Measurements from ENCODE around the gene GCAT. TPM values are rescaled to one million over a fixed set of nuclear protein-coding genes. Genes with fewer than 3 reads are reported as not detected.

Gene GCAT
- total and polyA plus RNA-seq, 3 donors from 2014 or later: 21.4 to 40.6 (median 36.7) TPM

DNA sequence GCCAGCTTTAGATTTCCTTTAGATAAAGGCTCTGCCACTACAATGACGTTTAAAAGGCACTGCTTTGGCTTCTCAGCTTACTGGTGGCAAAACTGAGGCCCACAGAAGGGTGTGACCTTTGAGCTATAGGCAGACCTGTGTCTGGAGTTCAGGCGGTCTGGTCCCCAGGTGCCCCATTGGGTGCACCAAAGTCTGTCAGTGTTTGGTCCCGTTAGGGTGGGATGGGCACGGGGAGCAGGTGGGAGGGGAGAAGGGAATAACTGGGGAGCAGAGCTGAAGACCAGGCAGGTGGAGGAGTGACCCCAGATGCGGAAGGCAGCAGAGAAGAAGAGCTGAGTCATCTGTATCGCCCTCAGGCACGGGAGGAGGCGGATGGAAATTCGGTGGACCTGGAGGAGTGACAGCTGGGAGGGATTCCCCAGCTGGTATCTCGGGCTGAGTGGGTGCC is 45.3 kb upstream of the GCAT start:
- 64 to 77% methylated on average over 10 of the region's 10 CpGs for WGBS, 2 donors
- intact Hi-C loops (cut with DNase I; ENCODE audit: low total_unique reads): no loop called here
- TF ChIP-seq, protein P1, sequence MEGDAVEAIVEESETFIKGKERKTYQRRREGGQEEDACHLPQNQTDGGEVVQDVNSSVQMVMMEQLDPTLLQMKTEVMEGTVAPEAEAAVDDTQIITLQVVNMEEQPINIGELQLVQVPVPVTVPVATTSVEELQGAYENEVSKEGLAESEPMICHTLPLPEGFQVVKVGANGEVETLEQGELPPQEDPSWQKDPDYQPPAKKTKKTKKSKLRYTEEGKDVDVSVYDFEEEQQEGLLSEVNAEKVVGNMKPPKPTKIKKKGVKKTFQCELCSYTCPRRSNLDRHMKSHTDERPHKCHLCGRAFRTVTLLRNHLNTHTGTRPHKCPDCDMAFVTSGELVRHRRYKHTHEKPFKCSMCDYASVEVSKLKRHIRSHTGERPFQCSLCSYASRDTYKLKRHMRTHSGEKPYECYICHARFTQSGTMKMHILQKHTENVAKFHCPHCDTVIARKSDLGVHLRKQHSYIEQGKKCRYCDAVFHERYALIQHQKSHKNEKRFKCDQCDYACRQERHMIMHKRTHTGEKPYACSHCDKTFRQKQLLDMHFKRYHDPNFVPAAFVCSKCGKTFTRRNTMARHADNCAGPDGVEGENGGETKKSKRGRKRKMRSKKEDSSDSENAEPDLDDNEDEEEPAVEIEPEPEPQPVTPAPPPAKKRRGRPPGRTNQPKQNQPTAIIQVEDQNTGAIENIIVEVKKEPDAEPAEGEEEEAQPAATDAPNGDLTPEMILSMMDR (IDR thresholded peaks at IDR 0.05): no peak
- TF ChIP-seq POLR2A (IDR thresholded peaks at IDR 0.05): no peak
- DNase-seq: no peak
- Histone ChIP-seq H3K4me3 (no peak overlapping the region), H3K9me3 (no peaks in the 10 kb centered on the region), H3K36me3 (ENCODE audit: low read depth, missing control alignments) (no peaks in the 10 kb centered on the region), H3K27me3 (no peaks in the 10 kb centered on the region), H3K27ac (no peak overlapping the region), H3K4me1 (no peaks in the 10 kb centered on the region)

DNA sequence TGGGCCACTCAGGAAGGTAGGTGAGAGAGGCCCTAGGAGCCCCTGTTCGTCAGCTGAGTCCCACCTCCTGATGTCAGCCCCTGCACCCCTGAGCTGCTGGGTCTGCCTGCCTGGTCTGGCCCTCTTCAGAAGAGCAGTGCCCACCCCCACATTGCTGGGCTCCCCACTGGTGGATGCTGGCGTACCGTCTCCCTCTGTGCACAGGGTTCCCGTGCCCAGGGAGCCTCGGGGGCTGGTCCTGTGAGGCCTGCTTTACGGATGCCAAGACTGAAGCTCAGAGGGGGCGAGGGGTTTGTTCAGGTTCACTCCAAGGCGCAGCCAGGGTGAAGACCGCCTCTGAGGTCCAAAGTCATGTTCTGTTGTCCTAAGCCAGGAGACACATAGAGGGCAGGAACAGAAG is 44.7 kb upstream of the GCAT start:
- H3K9me3 ChIP-seq: no peaks in the 10 kb centered on the region
- no peaks in the 10 kb centered on the region for H3K36me3 ChIP-seq (ENCODE audit: low read depth, missing control alignments)
- H3K4me1 ChIP-seq: no peaks in the 10 kb centered on the region
- TF ChIP-seq POLR2A (IDR thresholded peaks at IDR 0.05): no peak
- TF ChIP-seq, protein P1 (IDR thresholded peaks at IDR 0.05): no peak
- no peak overlapping the region for H3K4me3 ChIP-seq
- no peak overlapping the region for H3K27ac ChIP-seq
- H3K27me3 ChIP-seq: no peaks in the 10 kb centered on the region
- no peak for DNase-seq
- 95 to 98% methylated on average over 6 to 9 of the region's 9 CpGs for WGBS, 2 donors
- intact Hi-C loops (cut with DNase I; ENCODE audit: low total_unique reads): no loop called here

DNA sequence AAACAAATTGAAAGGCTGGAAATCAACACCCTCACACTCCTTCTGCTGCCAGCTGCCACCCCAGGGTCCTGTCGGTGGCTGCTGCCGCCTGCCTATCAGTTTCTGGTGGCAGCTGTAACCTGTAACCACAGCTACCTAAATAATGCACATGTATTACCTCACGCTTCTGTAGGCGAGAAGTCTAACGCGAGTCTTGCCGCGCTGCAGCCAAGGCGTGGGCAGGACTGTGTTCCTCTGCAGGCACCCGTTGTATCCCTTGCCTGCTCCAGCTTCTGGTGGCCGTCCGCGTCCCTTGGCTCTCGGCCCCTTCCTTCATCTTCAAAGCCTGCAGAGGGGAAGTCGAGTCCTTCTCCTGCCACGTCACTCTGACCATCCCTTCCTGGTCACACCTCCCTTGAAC is 44.1 kb upstream of the GCAT start:
- intact Hi-C loops (cut with DNase I; ENCODE audit: low total_unique reads): no loop called here
- Histone ChIP-seq H3K4me1 (no peaks in the 10 kb centered on the region), H3K9me3 (no peaks in the 10 kb centered on the region), H3K27me3 (no peaks in the 10 kb centered on the region), H3K4me3 (no peak overlapping the region), H3K27ac (no peak overlapping the region), H3K36me3 (ENCODE audit: low read depth, missing control alignments) (no peaks in the 10 kb centered on the region)
- no peak for DNase-seq
- 90 to 94% methylated on average over 16 of the region's 16 CpGs for WGBS, 2 donors
- no peak for TF ChIP-seq POLR2A (IDR thresholded peaks at IDR 0.05)
- TF ChIP-seq, protein P1 (IDR thresholded peaks at IDR 0.05): no peak

DNA sequence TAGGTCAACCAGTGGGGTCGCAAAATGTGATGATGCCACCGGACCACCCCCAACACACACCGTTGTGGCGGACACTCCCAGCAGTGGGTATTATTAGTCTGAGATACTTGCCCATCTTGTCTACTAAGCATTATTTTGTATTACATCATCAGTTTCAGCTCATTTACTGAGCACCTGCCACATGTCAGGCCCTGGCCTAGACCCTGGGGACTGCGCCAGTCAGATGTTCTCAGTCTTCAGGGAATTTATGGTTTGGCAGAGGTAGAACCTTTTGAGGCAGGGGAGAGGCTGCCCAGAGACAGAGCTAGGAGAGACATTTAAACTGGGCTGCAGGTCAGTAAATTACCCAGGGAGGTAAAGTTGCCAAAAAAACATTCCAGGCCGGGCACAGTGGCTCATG is 43.1 kb upstream of the GCAT start:
- intact Hi-C loops (cut with DNase I; ENCODE audit: low total_unique reads): no loop called here
- WGBS, 2 donors: 85% methylated on average over 6 of the region's 6 CpGs
- TF ChIP-seq, protein P1 (IDR thresholded peaks at IDR 0.05): no peak
- TF ChIP-seq POLR2A (IDR thresholded peaks at IDR 0.05): no peak
- no peaks in the 10 kb centered on the region for H3K27me3 ChIP-seq
- H3K4me1 ChIP-seq: no peaks in the 10 kb centered on the region
- H3K36me3 ChIP-seq (ENCODE audit: low read depth, missing control alignments): no peaks in the 10 kb centered on the region
- no peak overlapping the region for H3K27ac ChIP-seq
- H3K4me3 ChIP-seq: no peak overlapping the region
- DNase-seq: no peak
- no peaks in the 10 kb centered on the region for H3K9me3 ChIP-seq

DNA sequence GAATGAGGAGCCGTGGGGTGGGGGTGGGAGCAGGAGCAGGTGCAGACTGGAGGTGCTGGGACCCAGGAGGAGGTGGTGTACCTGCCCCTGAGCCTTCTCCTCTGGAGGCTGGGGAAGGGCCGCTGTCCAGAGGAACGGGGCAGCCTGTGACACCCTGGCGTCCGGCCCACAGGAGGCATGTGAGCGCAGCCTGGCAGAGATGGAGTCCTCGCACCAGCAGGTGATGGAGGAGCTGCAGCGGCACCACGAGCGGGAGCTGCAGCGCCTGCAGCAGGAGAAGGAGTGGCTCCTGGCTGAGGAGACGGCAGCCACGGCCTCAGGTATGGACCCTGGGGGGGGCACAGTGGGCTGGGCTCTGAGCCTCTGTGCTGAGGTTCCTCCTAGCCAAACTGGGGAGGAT is 42.2 kb upstream of the GCAT start:
- Histone ChIP-seq H3K27ac (no peak overlapping the region), H3K36me3 (ENCODE audit: low read depth, missing control alignments) (no peaks in the 10 kb centered on the region), H3K9me3 (no peaks in the 10 kb centered on the region), H3K4me1 (no peaks in the 10 kb centered on the region), H3K27me3 (no peaks in the 10 kb centered on the region), H3K4me3 (no peak overlapping the region)
- TF ChIP-seq POLR2A (IDR thresholded peaks at IDR 0.05): no peak
- TF ChIP-seq, protein P1 (IDR thresholded peaks at IDR 0.05): no peak
- intact Hi-C loops (cut with DNase I; ENCODE audit: low total_unique reads): no loop called here
- DNase-seq: no peak
- WGBS, 2 donors: 89 to 91% methylated on average over 13 of the region's 13 CpGs

Data from testis (tissue), 3 donors.